Mesenchymal stem cell (in vitro differentiated cells and primary cell): ENCODE results near the gene XIRP1.

Source experiments
- DNase-seq: peaks from one replicate; pipeline ENCODE4 v3.0.0-alpha.2; 2013
- H2AFZ ChIP-seq: one replicate; pipeline ENCODE4 v1.6.1; 2013; ENCODE audit warnings: low read depth, mild to moderate bottlenecking, control low read depth, inconsistent platforms, low read length, moderate library complexity
- H2AK5ac ChIP-seq: 2 replicates; pipeline ENCODE4 v1.6.1; 2013; ENCODE audit warnings: low read length, moderate library complexity, mild to moderate bottlenecking, inconsistent platforms; ENCODE audit not compliant: severe bottlenecking
- H2BK120ac ChIP-seq: one replicate; pipeline ENCODE4 v1.6.1; 2013; ENCODE audit warnings: low read depth, mild to moderate bottlenecking, inconsistent platforms, low read length, moderate library complexity
- H2BK12ac ChIP-seq, 2 experiments: one replicate each; pipeline ENCODE4 v1.6.1; 2013; ENCODE audit warnings: inconsistent platforms in 2 of 2, low read length in 2 of 2, mild to moderate bottlenecking in 2 of 2, moderate library complexity in 2 of 2, control low read depth in 1 of 2
- H2BK15ac ChIP-seq: one replicate; pipeline ENCODE4 v1.6.1; 2013; ENCODE audit warnings: mild to moderate bottlenecking, low read depth, inconsistent platforms; ENCODE audit not compliant: poor library complexity, severe bottlenecking
- H2BK5ac ChIP-seq: 2 replicates; pipeline ENCODE4 v1.6.1; 2013; ENCODE audit warnings: low read depth, mild to moderate bottlenecking, low read length, control low read depth, inconsistent platforms; ENCODE audit not compliant: poor library complexity, severe bottlenecking
- H3K14ac ChIP-seq, 2 experiments: one replicate each; pipeline ENCODE4 v1.6.1; 2013; ENCODE audit warnings: inconsistent platforms in 2 of 2, low read length in 2 of 2, control low read depth in 1 of 2, mild to moderate bottlenecking in 1 of 2, moderate library complexity in 1 of 2
- H3K18ac ChIP-seq, 2 experiments: one replicate each; pipeline ENCODE4 v1.6.1; 2013; ENCODE audit warnings: inconsistent platforms in 2 of 2, low read length in 2 of 2, control low read depth in 1 of 2, low read depth in 1 of 2, mild to moderate bottlenecking in 1 of 2
- H3K23ac ChIP-seq, 2 experiments: one replicate each; pipeline ENCODE4 v1.6.1; 2013; ENCODE audit warnings: inconsistent platforms in 2 of 2, low read length in 2 of 2, mild to moderate bottlenecking in 2 of 2, moderate library complexity in 2 of 2, control low read depth in 1 of 2
- H3K27ac ChIP-seq: 2 replicates; pipeline ENCODE4 v1.5.1; 2013; ENCODE audit warnings: mild to moderate bottlenecking, moderate library complexity, low read length, control low read depth, inconsistent platforms; ENCODE audit not compliant: poor library complexity, severe bottlenecking
- H3K27me3 ChIP-seq, 2 experiments: 2 replicates each; pipeline versions ENCODE4 v1.6.1 to v1.7.0; 2013; ENCODE audit warnings: low read length in 2 of 2, mild to moderate bottlenecking in 2 of 2, moderate library complexity in 2 of 2, control low read depth in 1 of 2, inconsistent platforms in 1 of 2; ENCODE audit not compliant: control insufficient read depth in 1 of 2, insufficient read depth in 1 of 2
- H3K36me3 ChIP-seq, 2 experiments: 2 replicates each; pipeline versions ENCODE4 v1.6.1 to v1.7.0; 2013; ENCODE audit warnings: low read length in 2 of 2, control low read depth in 1 of 2, inconsistent platforms in 1 of 2, low read depth in 1 of 2, mild to moderate bottlenecking in 1 of 2; ENCODE audit not compliant: insufficient read depth in 2 of 2, control insufficient read depth in 1 of 2
- H3K4ac ChIP-seq, 2 experiments: one replicate each; pipeline ENCODE4 v1.6.1; 2013; ENCODE audit warnings: inconsistent platforms in 2 of 2, low read length in 2 of 2, mild to moderate bottlenecking in 2 of 2, moderate library complexity in 2 of 2, control low read depth in 1 of 2, low read depth in 1 of 2
- H3K4me1 ChIP-seq: 2 replicates; pipeline ENCODE4 v1.6.1; 2013; ENCODE audit warnings: low read depth, low read length, control low read depth; ENCODE audit not compliant: control insufficient read depth, insufficient read depth
- H3K4me2 ChIP-seq: 2 replicates; pipeline ENCODE4 v1.6.1; 2013; ENCODE audit warnings: low read length, mild to moderate bottlenecking, inconsistent platforms; ENCODE audit not compliant: poor library complexity, severe bottlenecking
- H3K4me3 ChIP-seq, 2 experiments: 2 replicates each; pipeline versions ENCODE4 v1.5.1 to v1.7.0; 2013; ENCODE audit warnings: low read length in 2 of 2, mild to moderate bottlenecking in 2 of 2, control low read depth in 1 of 2, low read depth in 1 of 2; ENCODE audit not compliant: insufficient read depth in 1 of 2
- H3K79me1 ChIP-seq: replicated peaks from 2 replicates; pipeline ENCODE4 v1.6.1; 2013; ENCODE audit warnings: mild to moderate bottlenecking, control low read depth, low read length, inconsistent platforms; ENCODE audit not compliant: poor library complexity, severe bottlenecking
- H3K9ac ChIP-seq: 2 replicates; pipeline ENCODE4 v1.7.0; 2013; ENCODE audit warnings: mild to moderate bottlenecking, low read length, moderate library complexity
- H3K9me3 ChIP-seq: 2 replicates; pipeline ENCODE4 v1.7.0; 2013; ENCODE audit warnings: mild to moderate bottlenecking, low read length; ENCODE audit not compliant: control insufficient read depth
- H4K8ac ChIP-seq: one replicate; pipeline ENCODE4 v1.6.1; 2013; ENCODE audit warnings: inconsistent platforms, mild to moderate bottlenecking, low read length, moderate library complexity
- H4K91ac ChIP-seq: one replicate; pipeline ENCODE4 v1.6.1; 2013; ENCODE audit warnings: mild to moderate bottlenecking, low read length, inconsistent platforms
- WGBS: methylation state at CpG from one replicate; pipeline ENCODE4 v1.1.7; 2013; ENCODE audit warnings: mixed read lengths; 5-methylcytosine and 5-hydroxymethylcytosine counted together

Gene XIRP1

GRCh38 chr3:39213613-39214012, 21.2 kb upstream of the XIRP1 start:
- H2AK5ac ChIP-seq = no peak overlapping the region
- H2BK5ac ChIP-seq = no peak overlapping the region
- H3K18ac ChIP-seq = no peak overlapping the region
- no peak overlapping the region for H3K4ac ChIP-seq
- no peak overlapping the region for H2BK12ac ChIP-seq
- WGBS = 87% methylated on average over 2 of the region's 2 CpGs
- H3K4me2 ChIP-seq = no peak overlapping the region
- no peak overlapping the region for H2AFZ ChIP-seq
- H2BK15ac ChIP-seq = no peak overlapping the region
- H4K91ac ChIP-seq = no peak overlapping the region
- H3K4me3 ChIP-seq = no peak overlapping the region
- no peaks in the 10 kb centered on the region for H3K9me3 ChIP-seq
- H3K27ac ChIP-seq = no peak overlapping the region
- H3K14ac ChIP-seq = no peak overlapping the region
- no peaks in the 10 kb centered on the region for H3K36me3 ChIP-seq
- H4K8ac ChIP-seq = no peak overlapping the region
- no peaks in the 10 kb centered on the region for H3K79me1 ChIP-seq
- no peak overlapping the region for H3K9ac ChIP-seq
- H3K4me1 ChIP-seq = no peaks in the 10 kb centered on the region
- peaks cover 28 to 33% of the 10 kb centered on the region in 2 experiments for H3K27me3 ChIP-seq
- no peak overlapping the region for H2BK120ac ChIP-seq
- H3K23ac ChIP-seq = no peak overlapping the region
- no peak for DNase-seq

DNA sequence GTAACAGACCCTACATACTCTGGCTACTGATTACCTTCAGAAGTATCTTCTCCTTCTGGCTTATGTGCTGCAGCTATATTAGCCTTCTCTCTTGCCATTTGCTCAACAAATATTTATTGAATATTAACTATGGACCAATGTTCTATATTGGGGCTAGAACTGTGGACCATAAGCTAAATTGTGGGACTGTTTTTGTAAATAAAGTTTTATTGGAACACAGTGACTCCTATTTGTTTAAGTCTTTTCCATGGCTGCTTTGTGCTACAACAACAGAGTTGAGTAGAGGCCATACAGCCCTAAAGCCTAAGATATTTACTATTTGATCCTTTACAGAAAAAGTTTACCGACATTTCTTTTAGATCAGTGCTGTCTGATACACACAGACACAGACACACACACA, 20.3 kb upstream of the XIRP1 start:
- no peak overlapping the region for H4K8ac ChIP-seq
- no peak overlapping the region for H3K9ac ChIP-seq
- WGBS = 100% methylated on average over 1 of the region's 1 CpG
- DNase-seq = no peak
- H2BK12ac ChIP-seq = no peak overlapping the region
- no peak overlapping the region for H3K18ac ChIP-seq
- H3K27ac ChIP-seq = no peak overlapping the region
- no peak overlapping the region for H2BK5ac ChIP-seq
- H2BK120ac ChIP-seq = no peak overlapping the region
- no peak overlapping the region for H2BK15ac ChIP-seq
- no peak overlapping the region for H3K4ac ChIP-seq
- no peaks in the 10 kb centered on the region for H3K36me3 ChIP-seq
- no peaks in the 10 kb centered on the region for H3K79me1 ChIP-seq
- peaks cover 26 to 32% of the 10 kb centered on the region in 2 experiments for H3K27me3 ChIP-seq
- H4K91ac ChIP-seq = no peak overlapping the region
- H3K9me3 ChIP-seq = no peaks in the 10 kb centered on the region
- H3K4me2 ChIP-seq = no peak overlapping the region
- no peak overlapping the region for H3K23ac ChIP-seq
- H2AFZ ChIP-seq = no peak overlapping the region
- no peak overlapping the region for H3K14ac ChIP-seq
- H3K4me1 ChIP-seq = no peaks in the 10 kb centered on the region
- no peak overlapping the region for H2AK5ac ChIP-seq
- no peak overlapping the region for H3K4me3 ChIP-seq

GRCh38 chr3:39211332-39212130, 19.1 kb upstream of the XIRP1 start:
- Histone ChIP-seq H3K9me3 (no peaks in the 10 kb centered on the region), H3K27ac (no peak overlapping the region), H3K4me3 (no peak overlapping the region), H2BK5ac (no peak overlapping the region), H3K4me1 (no peaks in the 10 kb centered on the region), H3K36me3 (no peaks in the 10 kb centered on the region), H2BK120ac (no peak overlapping the region), H3K27me3 (peaks cover 32 to 42% of the 10 kb centered on the region in 2 experiments), H3K18ac (no peak overlapping the region), H4K8ac (no peak overlapping the region), H2AFZ (no peak overlapping the region), H2AK5ac (no peak overlapping the region), H3K23ac (no peak overlapping the region), H3K79me1 (no peaks in the 10 kb centered on the region), H3K14ac (no peak overlapping the region), H3K4ac (no peak overlapping the region), H2BK12ac (no peak overlapping the region), H3K9ac (no peak overlapping the region), H4K91ac (no peak overlapping the region), H3K4me2 (no peak overlapping the region), H2BK15ac (no peak overlapping the region)
- 88% methylated on average over 4 of the region's 4 CpGs for WGBS
- no peak for DNase-seq

GRCh38 chr3:39210078-39210477, 17.7 kb upstream of the XIRP1 start:
- no peak overlapping the region for H2AFZ ChIP-seq
- 100% methylated on average over 2 of the region's 3 CpGs for WGBS
- H3K14ac ChIP-seq = no peak overlapping the region
- no peak overlapping the region for H3K4ac ChIP-seq
- no peak overlapping the region for H3K23ac ChIP-seq
- H4K91ac ChIP-seq = no peak overlapping the region
- no peak overlapping the region for H2BK5ac ChIP-seq
- no peak overlapping the region for H2BK15ac ChIP-seq
- H3K4me3 ChIP-seq = no peak overlapping the region
- H2AK5ac ChIP-seq = no peak overlapping the region
- H3K4me1 ChIP-seq = no peaks in the 10 kb centered on the region
- no peak overlapping the region for H3K4me2 ChIP-seq
- no peak overlapping the region for H4K8ac ChIP-seq
- H3K9ac ChIP-seq = no peak overlapping the region
- no peak for DNase-seq
- no peaks in the 10 kb centered on the region for H3K79me1 ChIP-seq
- no peak overlapping the region for H3K27ac ChIP-seq
- no peak overlapping the region for H2BK12ac ChIP-seq
- peaks cover 1% of the 10 kb centered on the region for H3K9me3 ChIP-seq
- H3K36me3 ChIP-seq = no peaks in the 10 kb centered on the region
- peaks cover 31 to 41% of the 10 kb centered on the region in 2 experiments for H3K27me3 ChIP-seq
- H2BK120ac ChIP-seq = no peak overlapping the region
- no peak overlapping the region for H3K18ac ChIP-seq
